Smooth muscle cell (in vitro differentiated cells): ENCODE results near the gene P2RX1. TPM values are rescaled to one million over a fixed set of nuclear protein-coding genes. Genes with fewer than 3 reads are reported as not detected.
A peak's percentile ranks its signal among the peaks of the same experiment; 100 is the strongest.

Source experiments
- DNase-seq: peaks from one replicate; lab custom pipeline; 2025; ENCODE audit not compliant: unreplicated experiment; lab: John Stamatoyannopoulos, UW
- H2AFZ ChIP-seq: fragments of 200-600 bp; sonication (generic); 2 replicates; pipeline ENCODE4 v1.6.0; 2016; ENCODE audit warnings: antibody characterized with exemption, low read depth, mild to moderate bottlenecking
- H3F3A ChIP-seq: fragments of 200-600 bp; sonication (generic); 2 replicates; pipeline ENCODE4 v1.6.0; 2017; ENCODE audit warnings: antibody characterized with exemption, low read depth
- H3K27ac ChIP-seq: fragments of 200-600 bp; sonication (generic); 2 replicates; pipeline ENCODE4 v1.5.1; 2016; ENCODE audit warnings: low read depth, mild to moderate bottlenecking
- H3K27me3 ChIP-seq: fragments of 200-600 bp; sonication (generic); 2 replicates; pipeline ENCODE4 v1.6.1; 2016; ENCODE audit warnings: low read depth, mild to moderate bottlenecking
- H3K36me3 ChIP-seq: fragments of 200-600 bp; sonication (generic); 2 replicates; pipeline ENCODE4 v1.5.1; 2016; ENCODE audit warnings: low read depth
- H3K4me1 ChIP-seq: fragments of 200-600 bp; sonication (generic); 2 replicates; pipeline ENCODE4 v1.5.1; 2016; ENCODE audit warnings: low read depth
- H3K4me2 ChIP-seq: fragments of 200-600 bp; sonication (generic); 2 replicates; pipeline ENCODE4 v1.6.0; 2016; ENCODE audit warnings: mild to moderate bottlenecking
- H3K4me3 ChIP-seq: fragments of 200-600 bp; sonication (generic); 2 replicates; pipeline ENCODE4 v1.5.1; 2016; ENCODE audit warnings: mild to moderate bottlenecking
- H3K79me2 ChIP-seq: fragments of 200-600 bp; sonication (generic); 2 replicates; pipeline ENCODE4 v1.6.0; 2016; ENCODE audit warnings: low read depth, mild to moderate bottlenecking
- H3K9ac ChIP-seq: fragments of 200-600 bp; sonication (generic); 2 replicates; pipeline ENCODE4 v1.6.0; 2016; ENCODE audit warnings: low read depth
- H3K9me3 ChIP-seq: fragments of 200-600 bp; sonication (generic); replicated peaks from 2 replicates; pipeline ENCODE4 v1.5.1; 2016; ENCODE audit warnings: low read depth
- H4K20me1 ChIP-seq: fragments of 200-600 bp; sonication (generic); 2 replicates; pipeline ENCODE4 v1.6.0; 2016; ENCODE audit warnings: low read depth
- CTCF ChIP-seq: fragments of 200-600 bp; sonication (generic); IDR thresholded peaks from 2 replicates; pipeline ENCODE4 v1.5.1; 2017; ENCODE audit warnings: borderline replicate concordance, mild to moderate bottlenecking, antibody characterized with exemption; ENCODE audit not compliant: insufficient read depth, poor library complexity, severe bottlenecking
- WGBS: methylation state at CpG from one replicate; pipeline ENCODE4 v1.1.7; 2016; ENCODE audit warnings: low lambda C conversion rate; 5-methylcytosine and 5-hydroxymethylcytosine counted together
- polyA plus RNA-seq: library from polyadenylated mRNA; unstranded; fragments of >200 nt; fragmentation: Nextera tagmentation; extraction: Ambion mirVana; gene quantifications from 2 replicates; pipeline ENCODE4 v1.2.1, GENCODE V29; 2016
- total RNA-seq: library from RNA; depleted of rRNA; stranded (reverse); fragments of >200 nt; gene quantifications from 2 replicates; pipeline ENCODE4 v1.2.3, GENCODE V29; 2014

Gene P2RX1
- total RNA-seq (1.3 and 2.4 TPM in 2 replicates), polyA plus RNA-seq (0.47 and 3.2 TPM in 2 replicates)

DNA sequence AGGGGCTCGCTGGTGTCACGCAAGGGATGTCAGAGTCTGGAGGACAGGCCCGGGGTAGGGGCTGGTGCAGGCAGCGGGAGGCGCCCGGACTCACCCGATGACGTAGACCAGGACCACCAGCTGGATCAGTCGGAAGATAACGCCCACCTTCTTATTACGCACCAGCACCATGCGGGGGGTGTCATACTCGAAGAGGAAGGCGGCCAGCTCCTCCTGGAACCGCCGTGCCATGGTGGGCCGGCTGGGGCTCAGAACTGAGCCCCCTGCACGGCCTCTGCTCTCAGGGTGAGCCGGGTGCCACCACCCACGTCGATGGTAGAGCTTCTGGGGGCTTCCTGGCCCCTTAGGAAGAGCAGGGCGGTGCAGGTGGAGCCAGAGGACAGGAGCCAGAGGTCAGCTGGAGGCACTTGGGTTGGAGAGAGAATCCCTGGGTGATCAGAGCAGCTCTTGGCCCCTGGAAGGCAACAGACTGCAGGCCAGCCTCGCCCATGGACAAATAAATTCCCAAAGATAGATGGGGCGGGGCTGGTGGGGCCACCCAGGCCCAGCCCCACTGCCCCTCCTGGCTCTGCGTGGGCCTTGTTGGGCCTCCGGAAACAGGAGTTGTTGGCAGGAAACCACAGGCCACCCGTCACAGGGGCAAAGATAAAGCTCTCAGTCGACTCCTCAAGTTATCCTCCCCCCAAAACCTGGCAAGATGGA is at the start of gene P2RX1:
Gene P2RX1 (minus strand): TSS at position 471 of the 702 bp plus-strand sequence. CDS start 240 bp downstream, at position 231.
- Histone ChIP-seq H3K27ac (no peak within 1 kb of the TSS), H3K9ac (no peak within 1 kb of the TSS), H3K9me3 (no peaks in the 10 kb centered on the region), H4K20me1 (no peaks in the 10 kb centered on the region), H3K27me3 (no peaks in the 10 kb centered on the region), H3K79me2 (no peaks in the 10 kb centered on the region), H3K36me3 (no peaks in the 10 kb centered on the region), H3F3A (no peaks in the 10 kb centered on the region), H2AFZ (peak within 1 kb of the TSS; percentile 36), H3K4me3 (no peak within 1 kb of the TSS), H3K4me1 (no peaks in the 10 kb centered on the region), H3K4me2 (peak within 1 kb of the TSS; percentile 40)
- WGBS: 74% methylated on average over 28 of the region's 28 CpGs
- DNase-seq: no peak
- TF ChIP-seq CTCF: no peak

- Histone ChIP-seq H3K27ac (no peak overlapping the region), H3K79me2 (no peaks in the 10 kb centered on the region), H3K36me3 (no peaks in the 10 kb centered on the region), H3K4me2 (peak overlapping the region; percentile 92), H3K4me1 (peaks cover 10% of the 10 kb centered on the region), H3F3A (no peaks in the 10 kb centered on the region), H3K27me3 (peaks cover 41% of the 10 kb centered on the region), H4K20me1 (no peaks in the 10 kb centered on the region), H2AFZ (peak overlapping the region; percentile 89), H3K9ac (no peak overlapping the region), H3K9me3 (no peaks in the 10 kb centered on the region), H3K4me3 (peak overlapping the region; percentile 57)
- TF ChIP-seq CTCF: no peak
- DNase-seq: no peak
- 28% methylated on average over 13 of the region's 17 CpGs for WGBS
Observed at GRCh38 chr17:3965118-3965800, 49.0 kb upstream of the P2RX1 start.

- H3K4me2 ChIP-seq: peak within 1 kb of the TSS; percentile 92
- no peak for TF ChIP-seq CTCF
- no peaks in the 10 kb centered on the region for H3K79me2 ChIP-seq
- peaks cover 41% of the 10 kb centered on the region for H3K27me3 ChIP-seq
- H3K9ac ChIP-seq: no peak within 1 kb of the TSS
- H3F3A ChIP-seq: no peaks in the 10 kb centered on the region
- peak within 1 kb of the TSS; percentile 89 for H2AFZ ChIP-seq
- WGBS: 4% methylated on average over 38 of the region's 92 CpGs
- DNase-seq: no peak
- no peaks in the 10 kb centered on the region for H4K20me1 ChIP-seq
- no peak within 1 kb of the TSS for H3K27ac ChIP-seq
- no peaks in the 10 kb centered on the region for H3K36me3 ChIP-seq
- H3K9me3 ChIP-seq: no peaks in the 10 kb centered on the region
- peak within 1 kb of the TSS; percentile 57 for H3K4me3 ChIP-seq
- H3K4me1 ChIP-seq: peaks cover 10% of the 10 kb centered on the region
Observed at GRCh38 chr17:3964203-3965117, 48.2 kb upstream of the P2RX1 start, which contains the start of gene ATP2A3. Gene ATP2A3 (minus strand): TSS chr17:3964437. CDS start chr17:3964291, 146 bp downstream.
